ENCODE data around the gene PODN. TPM values are rescaled to one million over a fixed set of nuclear protein-coding genes. Genes with fewer than 3 reads are reported as not detected.

The PODN gene, protein sequence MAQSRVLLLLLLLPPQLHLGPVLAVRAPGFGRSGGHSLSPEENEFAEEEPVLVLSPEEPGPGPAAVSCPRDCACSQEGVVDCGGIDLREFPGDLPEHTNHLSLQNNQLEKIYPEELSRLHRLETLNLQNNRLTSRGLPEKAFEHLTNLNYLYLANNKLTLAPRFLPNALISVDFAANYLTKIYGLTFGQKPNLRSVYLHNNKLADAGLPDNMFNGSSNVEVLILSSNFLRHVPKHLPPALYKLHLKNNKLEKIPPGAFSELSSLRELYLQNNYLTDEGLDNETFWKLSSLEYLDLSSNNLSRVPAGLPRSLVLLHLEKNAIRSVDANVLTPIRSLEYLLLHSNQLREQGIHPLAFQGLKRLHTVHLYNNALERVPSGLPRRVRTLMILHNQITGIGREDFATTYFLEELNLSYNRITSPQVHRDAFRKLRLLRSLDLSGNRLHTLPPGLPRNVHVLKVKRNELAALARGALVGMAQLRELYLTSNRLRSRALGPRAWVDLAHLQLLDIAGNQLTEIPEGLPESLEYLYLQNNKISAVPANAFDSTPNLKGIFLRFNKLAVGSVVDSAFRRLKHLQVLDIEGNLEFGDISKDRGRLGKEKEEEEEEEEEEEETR
- 7.8 TPM for polyA plus RNA-seq (ENCODE audit: insufficient read length)

DNA sequence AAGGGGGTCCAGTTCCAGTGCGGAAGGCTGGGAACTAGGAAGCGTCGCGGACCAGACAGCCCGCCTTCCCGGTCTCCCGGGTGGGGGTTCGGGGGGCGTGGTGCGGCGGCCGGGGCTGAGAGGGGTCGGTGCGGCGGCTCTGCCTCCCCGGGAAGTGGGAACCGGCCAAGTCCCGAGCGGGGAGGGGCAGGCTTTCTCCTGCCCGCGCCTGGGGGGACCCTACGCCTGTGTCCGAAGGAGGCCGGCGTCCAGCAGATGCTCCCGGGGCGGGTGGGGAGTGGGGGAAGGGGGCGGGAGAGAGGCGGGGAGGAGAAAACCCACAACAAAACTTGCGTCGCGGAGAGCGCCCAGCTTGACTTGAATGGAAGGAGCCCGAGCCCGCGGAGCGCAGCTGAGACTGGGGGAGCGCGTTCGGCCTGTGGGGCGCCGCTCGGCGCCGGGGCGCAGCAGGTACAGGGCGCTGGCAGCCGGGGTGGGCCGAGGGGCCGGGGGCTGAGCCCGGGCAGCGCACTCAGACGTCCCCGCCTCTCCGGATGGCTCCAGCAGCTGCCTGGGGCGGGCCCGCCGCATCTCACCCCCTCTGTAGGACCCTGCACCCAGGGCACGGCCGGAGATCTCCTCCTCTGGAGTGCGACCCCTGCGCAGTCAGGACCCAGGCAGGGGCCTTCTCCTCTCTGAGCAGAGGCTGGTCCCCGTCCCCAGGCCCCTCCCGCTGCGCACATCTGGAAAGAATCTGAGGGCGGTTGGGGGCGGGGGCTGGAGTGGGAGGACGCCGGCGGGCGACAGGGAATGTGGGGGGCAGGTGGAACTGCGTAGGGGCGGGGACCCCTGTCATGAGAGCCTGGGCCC is at the start of gene PODN:
Gene PODN (plus strand): TSS at position 355 of the 849 bp plus-strand sequence. CDS start 7,643 bp downstream, outside the sequence.
- no peak for DNase-seq (ENCODE audit: low read depth)

DNA sequence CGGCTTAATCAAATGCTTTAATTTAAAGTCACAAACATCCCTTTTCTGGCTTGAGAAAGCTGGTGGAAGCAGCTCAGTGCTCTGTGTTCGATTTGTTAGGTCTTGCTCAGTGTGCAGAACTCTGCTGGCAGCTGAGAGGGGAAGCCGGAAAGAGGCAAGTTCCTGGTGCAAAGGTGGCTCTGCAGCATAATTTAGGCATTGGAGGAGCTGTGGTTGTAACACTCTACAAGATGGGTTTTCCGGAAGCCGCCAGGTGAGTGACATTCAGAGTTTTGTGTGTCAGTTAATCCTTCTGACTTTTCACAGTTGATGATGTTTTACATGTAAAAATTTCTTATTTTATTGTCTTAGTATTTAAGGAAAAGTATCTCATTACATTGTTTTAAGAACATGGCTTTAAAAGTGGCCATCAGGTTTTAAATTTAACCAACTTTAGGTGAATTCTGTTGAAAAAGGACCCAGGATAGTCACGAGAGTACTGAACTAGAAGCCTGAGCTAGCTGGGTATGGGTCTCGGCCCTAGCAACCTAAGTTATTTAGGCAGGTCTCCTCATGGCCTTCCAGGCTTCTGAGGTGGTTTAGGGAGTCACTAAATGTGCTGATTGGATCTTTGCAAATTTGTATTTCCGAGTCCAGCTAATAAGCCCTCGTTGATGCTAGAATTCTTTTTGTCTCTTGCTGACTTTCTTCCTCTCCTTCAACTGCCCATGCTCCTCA is 47.1 kb upstream of the PODN start:
- peak; percentile 85 for DNase-seq (ENCODE audit: low read depth)

DNA sequence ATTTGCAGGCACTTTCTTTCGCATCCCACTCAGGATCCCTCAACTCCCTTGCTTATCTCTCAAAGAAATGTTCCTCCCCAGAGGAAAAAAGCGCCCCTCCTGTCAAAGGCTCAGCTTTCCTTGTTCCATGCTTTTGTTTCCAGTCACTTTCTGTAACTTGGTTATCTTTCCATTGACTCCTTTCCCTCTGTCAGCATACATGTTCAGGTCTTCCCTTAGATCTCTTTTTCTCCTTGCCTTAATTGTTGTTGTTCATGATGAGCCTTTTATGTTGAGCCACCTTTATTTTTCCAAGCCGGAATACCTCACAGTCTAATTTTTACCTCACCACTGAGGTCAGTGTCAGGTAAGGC is 46.5 kb upstream of the PODN start:
- DNase-seq (ENCODE audit: low read depth): no peak

DNA sequence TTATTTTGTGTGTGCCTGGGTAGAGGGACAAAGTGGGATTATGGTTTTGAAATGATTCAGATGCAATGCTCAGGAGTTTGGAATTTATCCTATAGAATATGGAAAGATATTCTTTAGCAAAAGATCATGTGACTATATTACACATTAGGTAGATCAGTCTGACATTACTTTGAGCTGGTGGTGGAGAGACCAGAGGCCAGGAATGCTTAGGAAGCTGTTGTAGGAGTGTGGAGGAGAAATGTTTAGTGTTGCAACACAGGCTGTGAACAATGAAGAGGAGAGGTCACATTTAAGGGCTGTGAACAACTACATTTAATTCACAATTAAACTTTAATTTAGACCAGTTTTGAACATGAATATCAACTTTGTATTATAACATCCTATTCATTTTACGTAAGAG is 45.3 kb upstream of the PODN start:
- no peak for DNase-seq (ENCODE audit: low read depth)

DNA sequence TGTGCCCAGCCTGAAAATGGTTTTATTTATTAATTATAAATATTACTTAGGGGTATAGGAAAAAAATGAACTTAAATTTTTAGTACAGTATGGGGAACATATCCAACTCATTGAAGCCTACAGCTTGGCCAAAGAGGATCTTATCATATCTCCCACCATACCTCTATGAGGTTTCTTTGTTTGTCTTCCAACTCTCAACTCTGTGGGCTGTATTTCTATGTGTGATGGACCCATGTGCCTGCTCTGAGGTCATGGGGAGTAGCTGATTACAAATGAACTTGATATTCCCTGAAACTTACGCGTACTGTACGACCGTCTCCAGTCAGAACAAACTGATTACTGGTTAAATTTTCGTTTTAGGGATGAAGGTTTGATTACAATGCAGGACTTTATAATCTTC is 41.4 kb upstream of the PODN start:
- DNase-seq (ENCODE audit: low read depth): no peak

GRCh38 chr1:53022179-53022578 is 39.8 kb upstream of the PODN start:
- DNase-seq (ENCODE audit: low read depth): no peak

DNA sequence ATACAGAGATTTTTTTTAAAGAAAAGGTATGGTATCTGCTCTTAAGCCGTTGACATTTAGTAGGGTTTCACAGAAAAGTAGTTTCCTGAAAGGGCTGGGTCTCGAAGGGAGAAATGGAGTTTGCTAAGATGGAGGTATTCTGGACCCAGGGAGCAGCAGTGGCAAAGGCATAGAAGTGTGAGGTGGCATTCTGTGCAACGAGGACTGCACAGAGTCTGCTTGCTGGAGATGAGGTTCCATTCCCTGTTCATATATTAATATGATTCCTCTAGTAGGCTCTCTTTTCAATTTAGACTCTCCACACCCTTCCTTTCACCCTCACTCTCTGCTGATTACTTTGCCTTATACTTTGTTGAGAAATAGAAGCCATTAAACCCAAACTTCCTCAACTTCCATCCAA is 38.5 kb upstream of the PODN start:
- no peak for DNase-seq (ENCODE audit: low read depth)

DNA sequence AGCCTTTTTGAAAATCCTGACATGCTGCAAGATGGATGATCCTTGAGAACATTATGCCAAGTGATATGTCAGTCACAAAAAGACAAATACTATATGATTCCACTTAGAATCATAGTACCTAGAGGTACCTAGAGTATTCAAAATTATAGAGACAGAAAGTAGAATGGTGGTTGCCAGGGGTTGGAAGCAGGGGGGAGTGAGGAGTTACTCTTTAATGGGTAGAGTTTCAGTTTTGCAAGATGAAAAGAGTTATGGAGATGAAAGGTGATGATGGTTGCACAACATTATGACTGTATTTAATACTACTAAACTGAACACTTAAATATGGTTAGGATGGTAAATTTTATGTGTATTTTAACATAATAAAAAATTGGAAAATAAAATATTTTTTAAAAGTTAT is 37.9 kb upstream of the PODN start:
- DNase-seq (ENCODE audit: low read depth): no peak

DNA sequence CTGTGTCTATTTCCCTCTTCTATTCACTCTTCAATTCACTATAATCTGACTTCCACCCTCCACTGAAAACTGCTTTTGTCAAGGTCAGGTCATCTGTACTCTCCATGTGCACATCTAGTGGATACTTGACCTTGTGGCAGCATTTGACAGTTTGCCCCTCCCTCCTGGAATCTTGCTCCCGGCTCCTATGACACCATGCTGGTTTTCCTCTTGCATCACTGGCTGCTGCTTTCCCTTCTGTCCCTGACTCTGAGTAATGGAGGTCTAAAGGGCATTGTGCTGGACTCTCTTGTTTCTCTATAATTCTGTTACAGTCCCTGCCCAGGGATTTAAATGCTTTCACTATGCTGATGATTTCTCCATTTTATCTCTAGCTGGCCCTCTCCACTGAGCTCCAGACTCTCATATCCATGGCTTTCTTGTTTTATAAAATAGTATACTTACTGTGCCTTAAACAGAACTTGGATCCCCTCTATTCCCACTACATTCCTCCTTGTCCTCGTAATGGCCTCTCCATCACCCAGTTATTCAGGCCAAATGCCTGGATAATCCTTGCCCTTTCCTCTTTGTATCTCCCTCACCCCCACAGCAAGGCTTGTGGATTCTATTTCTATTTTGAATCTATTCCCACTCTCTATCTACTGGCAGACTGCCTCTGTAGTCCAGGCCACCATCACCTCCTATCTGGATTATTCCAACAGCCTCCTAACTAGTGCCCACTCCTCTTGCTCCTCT is 36.8 kb upstream of the PODN start:
- no peak for DNase-seq (ENCODE audit: low read depth)

DNA sequence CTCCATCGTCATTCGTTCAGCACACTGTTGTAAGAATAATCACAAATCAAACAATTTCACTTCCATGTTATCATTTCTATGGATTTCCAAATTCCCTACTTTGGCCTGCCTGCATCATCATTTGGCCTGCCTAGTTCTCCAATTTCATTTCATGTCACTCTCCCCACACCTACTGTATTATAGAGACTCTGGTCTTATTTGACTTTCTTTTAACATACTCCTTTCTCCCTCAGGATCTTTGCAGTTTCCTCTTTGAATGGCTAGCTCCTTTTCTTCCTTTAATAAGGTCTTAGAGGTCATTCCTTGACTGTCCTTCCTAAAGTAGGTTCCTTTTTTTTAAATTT is 36.3 kb upstream of the PODN start:
- DNase-seq (ENCODE audit: low read depth): no peak

- DNase-seq (ENCODE audit: low read depth): no peak
These were observed 35.8 kb upstream of the PODN start for GRCh38 chr1:53026254-53026653.

DNA sequence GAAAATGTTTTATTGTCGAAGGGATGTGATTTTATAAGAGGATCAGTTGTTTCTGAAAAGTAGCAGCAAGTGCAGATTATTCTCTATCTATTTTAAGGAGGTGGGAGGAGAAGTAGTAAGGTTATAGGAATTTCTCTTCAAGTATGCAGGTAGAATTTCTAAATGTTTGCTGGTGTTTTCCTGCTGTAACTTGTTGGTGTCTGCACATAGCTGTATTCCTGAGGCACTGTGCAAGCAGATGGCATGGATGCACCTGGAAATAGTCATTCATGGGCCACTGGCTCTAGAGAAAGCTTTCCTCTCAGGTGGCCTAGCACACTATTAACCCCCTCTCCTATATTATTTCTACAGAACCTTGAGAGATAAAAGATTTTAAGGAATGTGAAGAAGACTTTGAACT is 30.3 kb upstream of the PODN start:
- no peak for DNase-seq (ENCODE audit: low read depth)

DNA sequence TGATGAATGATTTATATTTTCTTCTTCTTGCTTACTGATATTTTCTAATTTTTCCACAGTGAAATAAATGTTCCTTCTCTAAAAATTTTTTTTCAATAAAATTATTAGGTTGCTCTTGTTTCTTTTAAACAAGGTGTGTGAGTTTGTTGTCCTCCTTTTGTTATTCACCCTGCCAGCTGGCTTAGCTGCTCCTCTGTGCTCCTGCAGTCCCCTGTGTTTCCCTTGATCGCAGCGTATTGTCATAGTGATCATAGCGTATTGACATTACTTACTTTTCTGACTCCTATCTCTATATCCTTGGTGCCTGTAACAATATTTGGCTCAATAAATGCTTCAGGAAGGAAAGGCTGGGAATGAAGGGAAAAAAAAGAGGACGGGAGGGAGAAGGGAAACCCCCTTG is 24.9 kb upstream of the PODN start:
- DNase-seq (ENCODE audit: low read depth): no peak

- no peak for DNase-seq (ENCODE audit: low read depth)
These were observed 23.4 kb upstream of the PODN start for GRCh38 chr1:53038566-53038965.

DNA sequence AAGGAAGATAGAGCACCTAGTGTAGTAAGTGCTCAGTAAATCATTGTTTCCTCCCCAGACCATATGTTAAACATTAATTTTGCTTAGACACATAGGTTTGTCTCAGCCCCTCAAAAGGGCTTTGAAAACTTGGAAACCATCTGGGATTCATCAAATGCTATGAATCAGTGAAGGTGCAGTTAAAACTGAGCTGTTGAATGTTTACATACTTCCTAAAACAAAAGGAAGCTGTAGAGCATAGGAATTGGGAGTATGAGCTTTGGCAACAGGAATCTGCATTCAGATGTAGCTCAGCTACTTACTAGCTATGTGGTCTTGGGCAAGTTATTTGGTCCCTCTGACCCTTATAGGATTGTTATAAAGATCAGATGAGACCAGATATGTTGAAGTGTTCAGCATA is 18.7 kb upstream of the PODN start:
- no peak for DNase-seq (ENCODE audit: low read depth)

DNA sequence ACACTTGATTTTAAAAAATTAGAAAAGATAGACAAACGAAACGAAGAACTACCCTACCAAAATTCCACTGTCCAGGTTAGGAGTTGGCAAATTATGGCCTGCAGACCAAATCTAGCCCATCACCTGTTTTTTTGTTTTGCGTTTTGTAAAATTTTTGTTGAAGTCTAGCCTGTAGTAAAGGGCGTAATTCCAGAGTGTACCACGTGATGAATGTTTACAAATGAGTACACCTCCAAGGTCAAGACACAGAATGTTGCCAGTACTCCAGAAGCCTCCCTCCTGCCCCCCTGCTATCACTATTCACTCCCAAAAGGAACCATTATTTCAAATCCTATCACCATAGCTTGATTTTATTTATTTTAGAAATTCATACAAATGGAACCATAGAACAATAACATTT is 17.1 kb upstream of the PODN start:
- no peak for DNase-seq (ENCODE audit: low read depth)

- DNase-seq (ENCODE audit: low read depth): no peak
These were observed 15.1 kb upstream of the PODN start for GRCh38 chr1:53046930-53047329.

DNA sequence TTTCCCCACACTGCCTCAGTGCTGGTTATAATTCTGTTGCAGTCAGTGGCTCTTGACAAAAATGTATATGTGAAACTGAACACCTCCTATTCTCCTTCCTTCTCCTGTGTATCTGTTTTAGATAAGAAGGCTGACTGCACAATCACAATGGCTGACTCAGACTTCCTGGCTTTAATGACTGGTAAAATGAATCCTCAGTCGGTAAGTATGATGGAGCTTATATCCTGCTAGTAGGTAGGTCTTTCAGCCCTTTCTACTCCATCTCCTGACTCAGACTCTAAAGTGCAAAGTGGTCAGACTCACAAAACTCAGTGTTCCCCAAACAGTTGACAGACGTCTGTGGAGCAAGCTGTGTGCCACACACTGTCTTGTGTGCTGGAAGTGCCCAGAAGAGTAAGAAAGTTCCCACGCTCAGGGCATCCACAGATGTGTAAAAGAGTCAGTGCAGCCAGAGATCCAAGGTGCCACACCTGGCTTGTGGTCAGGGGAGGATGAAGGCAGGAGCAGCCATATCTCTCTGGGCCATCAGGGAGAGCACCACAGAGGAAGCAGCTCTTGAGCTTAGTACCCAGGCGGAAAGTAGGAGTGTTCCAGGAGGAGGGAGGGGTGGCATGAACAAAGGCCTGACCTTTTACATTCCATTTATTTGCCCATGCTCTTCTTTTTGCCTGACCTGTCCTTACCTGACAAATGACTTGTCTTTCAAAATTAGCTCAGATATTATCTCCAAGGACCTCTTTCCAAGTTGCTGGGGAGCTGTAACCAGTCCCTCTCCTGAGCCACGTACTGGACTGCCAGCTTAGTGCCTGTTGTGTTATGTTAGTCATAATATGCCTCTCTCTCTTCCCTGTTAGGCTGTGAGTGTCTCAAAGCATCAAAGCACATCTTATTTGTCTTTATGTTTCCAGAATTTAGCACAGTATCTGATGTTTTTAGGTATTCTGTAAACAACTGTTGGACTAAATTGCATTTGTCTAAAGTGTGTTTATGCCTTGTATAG is 14.0 kb upstream of the PODN start:
- no peak for DNase-seq (ENCODE audit: low read depth)

- DNase-seq (ENCODE audit: low read depth): no peak
These were observed 12.9 kb upstream of the PODN start for GRCh38 chr1:53048960-53049573.

GRCh38 chr1:53049574-53049967 is 12.4 kb upstream of the PODN start:
- DNase-seq (ENCODE audit: low read depth): no peak
